Keratinocyte (primary cell): ENCODE data around the gene CLMN. TPM values are rescaled to one million over a fixed set of nuclear protein-coding genes. Genes with fewer than 3 reads are reported as not detected.

Experiments used
- DNase-seq: peaks from one replicate; pipeline ENCODE4 v3.0.0-alpha.2; 2011; ENCODE audit warnings: low read depth, missing footprints, low spot score
- FAIRE-seq: peaks from 2 replicates; lab custom pipeline; 2011; peaks lifted over from hg19 to GRCh38; lab: Jason Lieb, UNC
- H2AFZ ChIP-seq: 2 replicates; pipeline ENCODE4 v1.6.0; 2012; ENCODE audit warnings: low read length, control low read depth, inconsistent platforms; ENCODE audit not compliant: control insufficient read depth
- H3K27ac ChIP-seq: 2 replicates; pipeline ENCODE4 v1.5.1; 2011; ENCODE audit warnings: low read length; ENCODE audit not compliant: control insufficient read depth, insufficient read depth
- H3K27me3 ChIP-seq: 3 replicates; pipeline ENCODE4 v1.6.0; 2011; ENCODE audit warnings: low read length; ENCODE audit not compliant: control insufficient read depth, insufficient read depth; ENCODE audit errors: extremely low read depth
- H3K36me3 ChIP-seq, 2 experiments: 2 replicates in 1 of 2; 3 replicates in 1 of 2; pipeline ENCODE4 v1.5.1; 2011; ENCODE audit warnings: low read length in 2 of 2, mild to moderate bottlenecking in 1 of 2; ENCODE audit not compliant: control insufficient read depth in 2 of 2, insufficient read depth in 2 of 2; ENCODE audit errors: extremely low read depth in 1 of 2
- H3K4me1 ChIP-seq: 3 replicates; pipeline ENCODE4 v1.5.1; 2011; ENCODE audit warnings: low read length; ENCODE audit not compliant: control insufficient read depth, insufficient read depth; ENCODE audit errors: extremely low read depth
- H3K4me2 ChIP-seq: 3 replicates; pipeline ENCODE4 v1.6.0; 2011; ENCODE audit warnings: low read depth, low read length; ENCODE audit not compliant: control insufficient read depth, insufficient read depth; ENCODE audit errors: extremely low read depth
- H3K4me3 ChIP-seq, 3 experiments: fragments of 200-600 bp in 1 of 3; sonication (generic) in 1 of 3; 2 replicates in 2 of 3; 3 replicates in 1 of 3; pipeline ENCODE4 v1.5.1; 2011 to 2016; ENCODE audit warnings: low read length in 3 of 3, mild to moderate bottlenecking in 3 of 3, control low read depth in 2 of 3, inconsistent platforms in 1 of 3, low read depth in 1 of 3, mixed read lengths in 1 of 3, mixed run types in 1 of 3, moderate library complexity in 1 of 3; ENCODE audit not compliant: control insufficient read depth in 2 of 3, insufficient read depth in 2 of 3; ENCODE audit errors: extremely low read depth in 1 of 3
- H3K79me2 ChIP-seq: 2 replicates; pipeline ENCODE4 v1.6.0; 2012; ENCODE audit warnings: low read length; ENCODE audit not compliant: control insufficient read depth, insufficient read depth
- H3K9ac ChIP-seq: 3 replicates; pipeline ENCODE4 v1.6.0; 2011; ENCODE audit warnings: low read length; ENCODE audit not compliant: control insufficient read depth, insufficient read depth; ENCODE audit errors: extremely low read depth
- H3K9me1 ChIP-seq: 3 replicates; pipeline ENCODE4 v1.6.0; 2011; ENCODE audit warnings: low read length; ENCODE audit not compliant: control insufficient read depth, insufficient read depth; ENCODE audit errors: extremely low read depth
- H3K9me3 ChIP-seq: 2 replicates; pipeline ENCODE4 v1.5.1; 2012; ENCODE audit warnings: low read depth, low read length; ENCODE audit not compliant: control insufficient read depth
- H4K20me1 ChIP-seq: 3 replicates; pipeline ENCODE4 v1.6.0; 2011; ENCODE audit warnings: low read length; ENCODE audit not compliant: control insufficient read depth, insufficient read depth; ENCODE audit errors: extremely low read depth
- CTCF ChIP-seq, 3 experiments: IDR thresholded peaks in 1 of 3; conservative IDR thresholded peaks in 1 of 3; optimal IDR thresholded peaks in 1 of 3; 2 replicates in 2 of 3; 3 replicates in 1 of 3; pipeline versions ENCODE3 to v1.5.1; 2011; ENCODE audit warnings: low read length in 3 of 3, mild to moderate bottlenecking in 3 of 3, moderate library complexity in 2 of 3, control low read depth in 1 of 3, inconsistent platforms in 1 of 3; ENCODE audit not compliant: insufficient read depth in 2 of 3; ENCODE audit errors: extremely low read depth in 1 of 3
- EZH2 ChIP-seq: IDR thresholded peaks from one replicate; pipeline ENCODE4 v1.6.1; 2012; ENCODE audit warnings: inconsistent platforms, mild to moderate bottlenecking, low read length, moderate library complexity
- dilution Hi-C: fragments of 300-500 bp; cut with MboI; formaldehyde crosslinking; loops from one replicate; pipeline ENCODE4 v1.7.0; 2020; ENCODE audit warnings: low sequenced_read_pairs; ENCODE audit not compliant: extremely low pct_ligation_motif_present
- polyA plus RNA-seq, 5 experiments: library from polyadenylated mRNA; depleted of rRNA in 3 of 5; stranded (reverse) in 3 of 5; stranded (forward) in 1 of 5; unstranded in 1 of 5; fragments of >200 nt; gene quantifications; 1 replicate in 1 of 5; 2 replicates in 3 of 5; 3 replicates in 1 of 5; pipeline versions ENCODE4 v1.2.1 to v1.2.3, GENCODE V29; 2011 to 2012; ENCODE audit warnings: missing spikeins in 2 of 5, low read depth in 1 of 5, low replicate concordance in 1 of 5

Gene CLMN
- polyA plus RNA-seq, 1 donor (not counting 4 experiments of a cell fraction or from before 2014, with no cell fraction given): 6.1 TPM

- Histone ChIP-seq H3K9me3 (no peaks in the 10 kb centered on the region), H3K4me1 (no peaks in the 10 kb centered on the region), H3K4me2 (no peak overlapping the region), H2AFZ (no peak overlapping the region), H3K9me1 (no peaks in the 10 kb centered on the region), H3K27ac (no peak overlapping the region), H3K36me3 (peaks cover 0 to 3% of the 10 kb centered on the region in 2 experiments), H3K4me3 (no peak overlapping the region), H4K20me1 (no peaks in the 10 kb centered on the region), H3K79me2 (no peaks in the 10 kb centered on the region), H3K27me3 (no peaks in the 10 kb centered on the region), H3K9ac (no peak overlapping the region)
- TF ChIP-seq EZH2 (no peak), CTCF (optimal IDR thresholded peaks at IDR 0.05 in 1 of 3, IDR thresholded peaks at IDR 0.05 in 1 of 3, conservative IDR thresholded peaks at IDR 0.05 in 1 of 3; ENCODE audit: extremely low read depth in 1 of 3, insufficient read depth in 2 of 3, low read length in 3 of 3) (no peak)
- dilution Hi-C loops: no loop called here
- FAIRE-seq (no peak), DNase-seq (no peak)
Observed at GRCh38 chr14:95218472-95219193, 101.1 kb downstream of the CLMN start.

- Histone ChIP-seq H3K4me3 (no peak overlapping the region), H3K9me1 (no peaks in the 10 kb centered on the region), H3K9me3 (no peaks in the 10 kb centered on the region), H3K27ac (no peak overlapping the region), H3K9ac (no peak overlapping the region), H3K4me2 (no peak overlapping the region), H3K36me3 (peaks cover 0 to 3% of the 10 kb centered on the region in 2 experiments), H3K27me3 (no peaks in the 10 kb centered on the region), H4K20me1 (no peaks in the 10 kb centered on the region), H3K79me2 (no peaks in the 10 kb centered on the region), H2AFZ (no peak overlapping the region), H3K4me1 (no peaks in the 10 kb centered on the region)
- FAIRE-seq (no peak), DNase-seq (no peak)
- no peak for TF ChIP-seq EZH2
- TF ChIP-seq CTCF (optimal IDR thresholded peaks at IDR 0.05 in 1 of 3, IDR thresholded peaks at IDR 0.05 in 1 of 3, conservative IDR thresholded peaks at IDR 0.05 in 1 of 3; ENCODE audit: extremely low read depth in 1 of 3, insufficient read depth in 2 of 3, low read length in 3 of 3): no peak
- dilution Hi-C loops: no loop called here
Observed at GRCh38 chr14:95218006-95218405, 101.7 kb downstream of the CLMN start.
